Right renal pelvis (tissue), 4 donors: ENCODE data around the gene A2M. TPM values are rescaled to one million over a fixed set of nuclear protein-coding genes. Genes with fewer than 3 reads are reported as not detected.

Experiments
- DNase-seq, 4 donors: peaks; one replicate each; pipeline ENCODE4 v3.0.0-alpha.2; 2013; ENCODE audit warnings: low read depth in 4 of 4, low spot score in 3 of 4, missing footprints in 1 of 4
- polyA plus RNA-seq, 4 donors: library from polyadenylated mRNA; unstranded; fragments of 120-200 nt; gene quantifications; one replicate each; pipeline ENCODE4 v1.2.1, GENCODE V29; 2013; ENCODE audit not compliant: insufficient read length in 4 of 4

The A2M gene
- polyA plus RNA-seq, 4 donors: 210 to 247 (median 246) TPM

DNA sequence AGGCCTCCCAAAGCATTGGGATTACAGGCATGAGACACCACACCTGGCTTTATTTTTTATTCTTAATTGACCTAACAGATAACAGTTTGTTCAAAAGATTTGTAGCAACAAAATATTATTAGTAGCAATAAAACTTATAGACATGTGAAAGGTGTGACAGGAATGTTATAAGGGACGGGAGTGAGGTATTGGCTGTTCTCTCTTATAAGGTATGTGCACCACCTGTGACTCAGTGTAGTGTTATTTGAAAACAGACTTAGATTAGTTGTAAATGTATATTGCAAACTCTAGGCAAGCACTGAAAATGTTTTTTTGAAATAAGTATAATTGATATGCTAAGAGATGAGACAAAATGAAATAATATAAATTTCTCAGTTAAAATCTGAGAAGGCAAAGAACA lies 68.6 kb downstream of the A2M start:
- DNase-seq: no peak

DNA sequence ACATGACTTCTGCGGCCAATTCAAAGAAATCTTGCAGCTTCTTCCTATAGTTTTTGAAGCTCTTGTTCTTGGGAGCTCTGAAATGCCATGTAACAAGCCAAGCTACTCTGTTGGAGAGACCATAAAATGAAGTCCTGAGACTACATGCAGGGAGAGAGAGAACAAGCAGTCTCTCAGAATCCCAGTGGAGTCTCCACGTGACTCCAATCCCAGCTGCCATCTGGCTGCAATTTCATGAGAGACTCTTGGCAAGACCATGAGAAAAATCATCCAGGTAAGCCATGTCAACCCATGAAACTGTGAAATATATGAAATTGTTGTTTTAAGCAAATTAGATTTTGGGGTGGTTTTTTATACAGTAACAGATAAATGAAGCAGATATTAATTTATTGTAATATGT lies 72.0 kb downstream of the A2M start:
- no peak for DNase-seq

- no peak for DNase-seq
Measured at GRCh38 chr12:9041321-9041720, 74.4 kb downstream of the A2M start.

GRCh38 chr12:9040484-9041186 lies 75.1 kb downstream of the A2M start:
- DNase-seq: no peak

DNA sequence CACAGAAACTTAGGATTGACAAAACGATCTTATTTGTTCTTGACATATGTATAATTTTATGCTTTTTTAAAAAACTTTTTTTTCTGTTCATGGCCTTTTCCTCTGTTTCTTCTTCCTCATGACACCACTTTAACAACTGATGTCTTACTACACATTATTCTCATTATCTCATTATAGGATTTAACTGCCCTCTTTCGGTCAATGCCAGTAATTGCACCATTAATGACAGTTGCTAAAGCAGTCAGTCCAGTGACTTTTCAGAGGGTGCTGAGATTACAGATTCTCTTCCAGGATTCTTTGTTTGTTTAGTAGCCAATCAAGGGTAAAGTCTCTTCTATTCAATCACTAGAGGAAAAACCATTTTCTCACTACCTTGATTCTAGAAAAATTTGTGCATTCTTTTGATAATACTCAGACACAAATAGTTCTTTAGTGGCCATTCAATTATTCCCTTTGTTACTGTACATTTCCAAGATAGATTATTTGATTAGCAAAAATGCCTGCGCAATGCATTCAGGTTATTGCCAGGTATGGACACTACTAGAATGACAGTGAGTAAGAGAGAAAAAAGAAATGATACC lies 76.2 kb downstream of the A2M start:
- peak in 2 of 4 donors; percentile 10 to 17 for DNase-seq

DNA sequence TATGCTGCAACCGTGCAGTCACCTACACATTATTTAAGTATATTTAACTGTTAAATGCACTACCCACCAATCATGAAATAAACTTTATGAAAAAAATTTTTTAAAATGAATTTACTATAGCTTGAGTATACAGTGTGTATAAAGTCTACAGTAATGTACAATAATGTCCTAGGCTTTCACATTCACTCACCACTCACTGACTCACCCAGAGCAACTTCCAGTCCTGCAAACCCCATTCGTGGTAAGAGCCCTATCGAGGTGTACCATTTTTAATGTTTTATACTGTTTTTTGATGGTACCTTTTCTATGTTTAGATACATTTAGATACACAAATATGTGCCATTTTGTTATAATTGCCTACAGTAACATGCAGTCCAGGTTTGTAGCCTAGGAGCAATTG lies 78.3 kb downstream of the A2M start:
- no peak for DNase-seq

- no peak for DNase-seq
Measured at GRCh38 chr12:9036227-9036626, 79.5 kb downstream of the A2M start.

- DNase-seq: no peak
Measured at GRCh38 chr12:9034095-9034494, 81.6 kb downstream of the A2M start.

DNA sequence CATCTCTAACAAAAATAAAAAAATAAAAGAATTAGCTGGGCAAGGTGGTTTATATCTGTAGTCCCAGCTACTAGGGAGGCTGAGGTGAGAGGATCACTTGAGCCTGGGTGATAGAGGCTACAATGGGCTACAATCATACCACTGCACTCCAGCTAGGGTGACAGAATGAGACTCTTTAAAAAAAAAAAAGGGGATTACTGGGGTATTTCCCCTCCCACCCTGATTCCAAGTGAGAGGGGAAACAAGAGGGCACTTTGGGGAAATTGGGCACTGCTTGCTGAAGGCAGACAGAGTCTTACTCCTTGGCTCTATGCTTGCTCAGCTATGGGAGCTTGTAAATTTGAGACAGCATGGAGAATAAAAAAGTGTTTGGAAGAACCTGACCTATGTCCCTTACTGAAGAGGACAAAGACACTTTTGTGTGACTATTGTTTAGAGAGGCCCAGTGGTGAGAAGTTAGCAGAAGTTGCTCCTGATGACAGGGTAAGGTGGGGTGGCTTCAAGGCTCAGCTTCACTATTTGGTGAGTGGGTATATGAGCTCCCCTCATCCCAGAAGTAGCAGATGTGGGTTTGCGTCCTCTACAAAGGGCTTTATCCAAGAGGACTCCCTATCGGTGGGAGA lies 82.3 kb downstream of the A2M start:
- no peak for DNase-seq

DNA sequence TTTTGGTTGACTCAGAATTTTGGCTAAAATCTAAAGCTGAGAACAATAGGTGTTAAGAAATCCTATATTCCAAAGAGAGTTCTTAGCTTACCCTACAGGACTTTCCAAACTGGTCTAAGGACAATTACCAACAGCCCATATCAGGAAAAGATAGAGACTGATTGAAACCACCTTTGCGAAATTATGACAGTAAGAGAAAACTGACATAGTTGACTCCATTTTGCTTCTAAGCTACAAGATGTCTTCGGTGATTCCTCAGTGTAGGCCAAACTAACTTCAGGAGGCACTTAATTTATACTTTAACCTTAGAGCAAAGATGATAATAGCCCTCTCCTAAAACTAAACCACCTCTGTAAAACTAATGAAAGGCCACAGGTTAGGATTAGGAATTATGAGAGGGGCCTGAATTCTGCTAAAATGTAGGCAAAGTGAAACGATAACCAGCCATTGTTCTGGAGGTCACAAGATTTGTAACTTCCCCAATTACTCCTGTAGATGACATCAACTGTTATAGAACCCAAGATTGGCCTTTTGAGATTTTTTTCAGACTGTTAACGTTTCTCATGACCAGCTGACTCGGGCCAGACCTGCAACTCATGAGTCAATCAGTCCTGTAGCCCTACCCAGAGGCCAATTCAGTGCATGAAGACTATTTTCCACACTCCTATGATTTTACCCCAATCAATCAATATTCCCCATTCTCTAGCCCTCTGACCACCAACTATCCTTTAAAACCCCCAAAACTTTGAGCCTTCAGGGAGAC lies 83.3 kb downstream of the A2M start:
- no peak for DNase-seq

DNA sequence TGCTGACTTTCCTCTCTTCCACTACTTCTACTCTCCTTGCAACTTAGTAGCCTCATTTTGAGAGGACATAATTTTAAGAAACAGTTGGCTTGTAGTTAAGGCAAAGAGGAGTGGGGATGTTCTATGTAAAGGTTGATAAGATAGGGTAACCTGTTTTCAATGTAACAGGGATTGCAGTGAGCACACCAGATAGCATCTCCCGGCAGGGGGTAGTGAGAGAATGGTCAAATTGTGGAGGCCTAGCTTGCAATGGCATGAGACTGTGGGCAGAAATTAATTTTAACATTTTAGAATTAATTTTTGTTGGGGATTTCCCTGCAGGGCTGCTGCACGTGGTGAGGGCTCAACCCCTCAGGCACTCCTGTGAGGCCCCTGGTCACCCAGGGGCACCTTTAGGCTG lies 84.9 kb downstream of the A2M start:
- no peak for DNase-seq

GRCh38 chr12:9027161-9028059 lies 88.3 kb downstream of the A2M start:
- no peak for DNase-seq

GRCh38 chr12:9024512-9024911 lies 91.2 kb downstream of the A2M start:
- DNase-seq: no peak

- no peak for DNase-seq
Measured at GRCh38 chr12:9022592-9022991, 93.1 kb downstream of the A2M start.

Other genes with a start within 250 kb of the A2M start
- 10 to 100 TPM; 66.2 to 91.7 (median 85.4) TPM for gene PHC1, start 201.4 kb downstream of the A2M start, polyA plus RNA-seq
- 100 to 1,000 TPM; 189 to 217 (median 210) TPM for gene M6PR, start 166.3 kb downstream of the A2M start, polyA plus RNA-seq
- gene KLRG1, start 126.4 kb downstream of the A2M start, polyA plus RNA-seq: 1 to 10 TPM; 1.5 to 3.3 (median 2.6) TPM
- under 1 TPM; 0.15 to 0.46 (median 0.38) TPM for gene PZP, start 92.5 kb upstream of the A2M start, polyA plus RNA-seq